HG03469 (cell line): ENCODE results near the gene ZNF222.
A peak's percentile ranks its signal among the peaks of the same experiment; 100 is the strongest.

ENCODE experiments used
- ATAC-seq: cut with Tn5 transposase; IDR thresholded peaks from one replicate; pipeline ENCODE4 v1.9.1; 2021; ENCODE audit warnings: mild to moderate bottlenecking, moderate library complexity, moderate number of reproducible peaks; ENCODE audit not compliant: unreplicated experiment

Gene ZNF222

GRCh38 chr19:44051650-44052402 lies 26.6 kb downstream of the ZNF222 start, which contains the start of gene ZNF223:
TSS of gene ZNF223 (plus strand) at chr19:44052036. CDS start at chr19:44055177, 3,141 bp downstream.
- no peak for ATAC-seq

- no peak for ATAC-seq
Measured at GRCh38 chr19:44055870-44056269, 30.7 kb downstream of the ZNF222 start.

GRCh38 chr19:44059229-44059628 lies 34.0 kb downstream of the ZNF222 start:
- no peak for ATAC-seq

GRCh38 chr19:44061038-44061437 lies 35.9 kb downstream of the ZNF222 start:
- ATAC-seq = no peak

- no peak for ATAC-seq
Measured at GRCh38 chr19:44066305-44066704, 41.1 kb downstream of the ZNF222 start.

GRCh38 chr19:44069415-44069814 lies 44.2 kb downstream of the ZNF222 start:
- ATAC-seq = no peak

- ATAC-seq = peak; percentile 89
Measured at GRCh38 chr19:44071824-44072542, 46.8 kb downstream of the ZNF222 start, which contains the start of gene ZNF284. TSS of gene ZNF284 (plus strand) at chr19:44072159. CDS start at chr19:44076390, 4,231 bp downstream.

GRCh38 chr19:44072543-44073401 lies 47.6 kb downstream of the ZNF222 start:
- ATAC-seq = no peak

- no peak for ATAC-seq
Measured at GRCh38 chr19:44076325-44076724, 51.1 kb downstream of the ZNF222 start.
